Limb (tissue), 2 donors: ENCODE data around the gene LRRC47.

Experiments used
- DNase-seq, 2 donors: peaks; one replicate each; pipeline ENCODE4 v3.0.0-alpha.2; 2016; ENCODE audit errors: extremely low spot score in 2 of 2

The LRRC47 gene

GRCh38 chr1:3787349-3787715, 9.0 kb downstream of the LRRC47 start:
- DNase-seq: no peak

- DNase-seq: no peak
These were observed 9.6 kb downstream of the LRRC47 start for GRCh38 chr1:3786468-3787348.

DNA sequence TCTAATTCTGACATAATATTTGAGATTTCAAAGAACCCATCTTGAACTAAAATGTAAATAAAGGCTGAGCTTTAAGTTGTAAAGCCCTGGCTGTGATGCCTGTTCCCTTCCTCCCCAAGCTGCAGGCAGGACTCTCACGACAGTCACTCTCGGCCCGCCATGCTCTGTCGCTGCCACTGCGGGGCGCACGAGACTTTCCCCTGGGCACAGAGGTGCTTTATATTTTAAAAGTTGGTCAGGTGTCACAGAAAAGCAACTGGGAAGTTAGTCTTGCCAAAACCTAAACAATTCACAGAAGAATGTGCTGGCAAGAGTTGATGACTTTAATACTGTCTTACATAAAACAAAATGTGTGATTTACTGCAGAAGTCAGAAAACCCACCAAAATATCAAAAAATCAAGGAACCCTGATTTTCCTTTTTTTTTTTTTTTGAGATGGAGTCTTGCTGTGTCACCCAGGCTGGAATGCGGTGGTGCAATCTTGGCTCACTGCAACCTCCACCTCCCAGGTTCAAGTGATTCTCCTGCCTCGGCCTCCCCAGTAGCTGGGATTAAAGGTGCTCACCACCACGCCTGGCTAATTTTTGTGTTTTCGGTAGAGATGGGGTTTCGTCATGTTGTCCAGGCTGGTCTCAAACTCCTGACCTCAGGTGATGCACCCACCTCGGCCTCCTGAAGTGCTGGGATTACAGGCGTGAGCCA, 10.7 kb downstream of the LRRC47 start:
- no peak for DNase-seq

- no peak for DNase-seq
These were observed 11.3 kb downstream of the LRRC47 start for GRCh38 chr1:3785045-3785444.

- DNase-seq: no peak
These were observed 12.4 kb downstream of the LRRC47 start for GRCh38 chr1:3783651-3784474.

DNA sequence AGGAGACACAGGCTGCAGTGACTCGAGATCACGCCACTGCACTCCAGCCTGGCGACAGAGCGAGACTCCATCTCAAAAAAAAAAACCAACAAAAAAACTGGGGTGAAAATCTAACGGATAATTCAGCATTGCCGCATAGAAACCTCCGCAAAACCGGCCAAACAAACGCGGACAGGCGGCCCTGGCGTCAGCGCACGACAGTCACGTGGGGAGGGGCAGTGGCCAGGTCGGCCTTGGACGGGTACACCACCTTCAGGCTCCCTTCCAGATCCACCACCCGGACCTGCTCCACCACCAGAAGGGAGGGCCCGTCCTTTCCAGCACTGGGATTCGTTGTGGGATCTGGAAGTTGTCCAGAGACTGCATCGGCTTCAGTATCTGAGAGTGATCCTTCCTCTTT, 15.4 kb downstream of the LRRC47 start:
- DNase-seq: no peak

- DNase-seq: no peak
These were observed 16.3 kb downstream of the LRRC47 start for GRCh38 chr1:3779912-3780416.

DNA sequence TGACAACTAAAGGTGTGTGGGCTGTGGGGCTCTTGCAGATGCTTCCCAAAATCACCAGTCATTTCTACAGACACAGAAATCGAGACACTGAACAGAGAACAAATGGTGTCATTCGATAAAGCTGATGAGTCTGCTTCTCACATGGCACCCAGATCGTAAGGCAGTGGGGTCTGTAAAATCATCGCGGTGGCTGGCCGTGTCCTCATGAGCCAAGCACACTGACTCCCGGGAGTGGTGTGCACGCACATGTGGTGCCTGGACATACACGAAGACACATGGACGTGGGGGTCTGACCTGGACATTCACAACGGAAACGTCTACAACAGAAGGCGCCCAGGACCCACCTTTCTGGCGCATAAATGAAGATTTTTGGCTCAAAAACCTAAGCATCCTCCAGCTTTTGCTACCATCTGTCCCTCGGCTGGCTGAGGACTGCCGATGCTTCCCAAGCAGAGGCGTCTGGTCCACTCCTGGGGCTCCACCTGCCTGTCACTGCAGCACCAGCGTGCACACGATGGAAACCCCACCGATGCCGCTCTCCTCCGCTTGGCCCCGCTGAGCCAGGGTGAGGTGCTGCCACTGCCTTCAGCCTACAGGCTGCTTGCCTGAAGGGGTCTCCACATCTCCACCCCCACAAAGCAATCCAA, 16.9 kb downstream of the LRRC47 start:
- no peak for DNase-seq

GRCh38 chr1:3778590-3779264, 17.6 kb downstream of the LRRC47 start:
- DNase-seq: no peak

DNA sequence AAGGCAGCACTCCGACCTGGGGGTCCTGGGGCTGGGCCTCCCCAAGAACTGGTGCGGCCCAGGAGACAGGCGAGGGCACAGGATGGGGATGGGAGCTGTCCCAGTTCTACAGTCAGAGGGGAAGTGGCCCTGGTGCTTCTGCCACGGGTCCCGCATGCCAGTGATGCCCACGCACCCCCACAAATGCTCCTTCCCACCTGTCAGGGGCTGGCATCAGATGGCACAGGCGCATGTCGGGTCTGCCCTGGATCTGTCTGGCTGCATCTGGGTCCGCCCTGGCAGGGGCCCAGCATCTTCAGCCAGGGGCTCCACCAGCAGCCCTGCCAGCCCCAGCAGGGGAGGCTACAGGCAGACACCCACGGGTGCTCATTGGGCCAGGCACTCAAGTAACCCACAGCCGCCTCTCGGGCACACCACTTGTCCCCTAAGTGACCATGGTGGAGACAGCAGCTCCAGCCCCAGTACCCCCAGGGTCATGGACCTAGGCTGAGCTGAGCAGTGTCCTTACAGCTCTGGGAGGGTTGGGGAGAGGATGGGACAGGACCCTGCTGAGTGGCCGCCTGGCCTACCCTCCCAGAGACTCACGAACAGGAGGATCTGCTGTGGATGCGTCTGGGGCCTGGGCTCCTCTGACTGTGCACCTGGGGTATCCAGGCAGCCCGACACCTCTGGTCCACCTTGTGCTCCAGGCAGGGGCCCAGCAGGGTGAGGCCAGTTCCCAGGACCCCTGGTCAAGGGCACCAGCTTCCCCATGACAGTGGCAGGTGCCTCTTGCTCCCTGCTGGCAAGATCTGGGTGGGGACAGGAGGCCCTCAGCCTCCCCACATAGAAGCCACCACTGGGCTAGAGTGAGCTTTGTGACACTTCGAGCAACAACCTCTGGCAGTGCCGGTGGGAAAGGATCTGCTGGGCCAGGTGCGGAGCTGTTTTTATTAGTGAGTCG, 18.4 kb downstream of the LRRC47 start:
- no peak for DNase-seq

- no peak for DNase-seq
These were observed 19.2 kb downstream of the LRRC47 start for GRCh38 chr1:3777078-3777547.

DNA sequence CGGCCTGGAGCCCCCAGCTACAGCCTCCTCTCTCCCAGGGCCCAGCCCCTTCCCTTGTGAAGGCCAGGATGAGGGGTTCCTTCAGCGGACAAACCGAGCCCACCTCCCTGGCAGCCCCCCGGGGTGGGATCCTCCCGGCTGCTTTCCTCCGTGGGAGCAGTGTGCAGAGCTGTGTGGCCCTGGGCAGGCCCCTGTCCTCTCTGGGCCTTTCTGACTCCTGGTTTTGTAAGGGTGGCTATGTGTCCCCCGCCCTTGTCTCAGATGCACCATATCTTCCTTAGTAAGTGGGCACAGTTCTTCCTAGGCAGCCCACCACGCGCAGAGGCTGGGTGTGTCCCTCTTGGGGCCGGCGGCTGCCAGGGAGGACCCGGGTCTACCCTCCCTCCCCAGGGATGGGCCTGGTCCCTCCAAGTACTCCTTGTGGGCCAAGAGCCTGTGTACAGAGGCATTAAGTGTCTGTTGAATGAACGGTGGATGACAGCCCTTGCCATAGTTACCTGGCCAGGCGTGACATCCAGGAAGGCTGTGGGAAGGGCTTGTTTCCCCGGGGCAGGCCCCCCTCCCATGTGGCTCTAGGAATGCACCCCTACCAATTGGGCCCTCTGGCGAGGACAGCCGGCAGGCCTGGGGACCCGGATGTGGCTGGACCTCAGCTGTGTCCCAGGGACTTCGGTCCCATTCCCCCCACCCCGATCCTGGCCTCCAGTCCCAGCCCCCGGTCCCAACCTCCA, 19.9 kb downstream of the LRRC47 start:
- DNase-seq: no peak

DNA sequence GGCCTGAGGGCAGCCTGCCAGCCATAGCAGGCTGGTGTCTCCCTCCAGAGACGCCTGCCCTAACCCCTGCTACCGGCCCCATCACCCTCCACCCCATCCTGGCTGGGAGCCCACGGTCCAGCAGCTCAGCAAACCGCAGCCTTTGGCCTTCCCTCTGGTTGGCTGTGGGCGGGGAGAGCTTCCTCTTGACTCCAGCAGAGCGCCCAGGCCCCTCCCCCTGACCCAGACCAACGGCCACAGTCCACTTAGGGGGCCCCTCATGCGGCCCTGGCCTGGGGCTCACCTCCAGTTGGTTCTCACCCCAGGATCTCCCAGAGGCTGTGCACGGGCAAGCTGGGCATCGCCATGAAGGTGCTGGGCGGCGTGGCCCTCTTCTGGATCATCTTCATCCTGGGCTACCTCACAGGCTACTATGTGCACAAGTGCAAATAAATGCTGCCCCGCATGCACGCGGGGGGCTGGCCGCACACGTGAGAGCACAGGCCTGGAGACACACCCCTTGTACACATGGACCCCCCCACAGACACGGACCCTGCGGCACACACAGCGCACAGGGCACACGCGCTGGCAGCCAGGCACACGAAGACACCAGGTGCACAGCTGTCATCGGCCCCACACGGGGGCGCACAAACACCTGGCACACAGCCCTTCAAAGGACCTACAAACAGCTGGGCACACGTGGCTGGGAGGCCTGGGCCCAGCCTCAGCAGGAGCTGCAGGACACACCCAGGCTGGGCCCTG, 20.6 kb downstream of the LRRC47 start:
- peak in 1 of 2 donors; percentile 60 for DNase-seq

DNA sequence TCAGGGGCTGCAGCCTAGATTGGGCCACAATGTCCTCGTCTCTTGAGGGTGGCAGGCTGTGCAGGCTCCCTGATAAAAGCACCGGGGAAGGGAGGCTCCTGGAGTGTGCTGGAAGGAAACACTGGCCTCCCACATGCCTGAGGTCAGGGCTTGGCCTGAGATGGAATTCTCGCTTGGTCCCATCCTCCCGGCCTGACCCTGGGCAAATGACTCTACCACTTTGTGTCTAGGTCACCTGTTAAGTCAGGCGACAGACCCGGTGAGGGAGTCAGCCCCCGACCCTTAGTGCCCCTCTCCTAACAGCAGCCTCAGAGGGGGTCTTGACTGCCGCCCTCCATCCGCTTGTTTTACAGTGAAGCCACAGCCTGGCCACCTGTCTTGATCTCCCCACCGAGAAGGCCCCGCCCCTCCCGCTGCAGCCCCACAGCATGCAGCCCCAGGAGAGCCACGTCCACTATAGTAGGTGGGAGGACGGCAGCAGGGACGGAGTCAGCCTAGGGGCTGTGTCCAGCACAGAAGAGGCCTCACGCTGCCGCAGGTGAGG, 21.3 kb downstream of the LRRC47 start:
- no peak for DNase-seq

DNA sequence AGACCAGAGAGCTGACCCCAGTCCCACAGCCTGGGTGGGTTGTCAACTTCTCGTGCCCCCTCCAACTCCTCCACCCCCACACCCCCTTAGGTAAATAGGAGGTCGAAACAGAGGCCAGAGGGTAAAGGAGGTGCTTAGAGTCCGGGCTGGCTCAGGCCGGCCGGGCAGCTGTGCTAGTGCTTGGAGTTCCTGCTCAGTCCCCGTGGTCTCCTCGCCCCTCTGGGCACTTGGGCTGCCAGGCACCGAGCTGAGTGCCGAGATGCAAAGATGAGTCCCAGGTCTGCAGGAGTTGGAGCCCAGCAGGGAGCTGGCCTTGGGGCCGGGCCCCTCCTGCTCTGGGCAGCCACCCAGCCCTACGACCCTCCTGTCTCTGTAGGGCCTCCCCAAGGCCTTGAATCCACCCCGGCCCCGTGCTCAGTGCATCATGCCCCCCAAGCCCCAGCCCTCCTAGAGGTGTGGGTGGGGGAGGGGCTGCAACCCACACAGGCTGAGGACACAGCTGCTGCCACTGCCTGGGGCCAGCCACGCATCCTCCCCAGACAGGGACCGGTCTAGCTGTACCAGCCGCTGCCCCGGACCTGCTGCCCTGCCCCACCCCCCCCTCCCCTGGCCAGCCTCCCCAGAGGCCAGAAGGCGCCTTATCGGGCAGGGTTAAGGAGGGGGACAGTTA, 21.9 kb downstream of the LRRC47 start:
- DNase-seq: no peak

DNA sequence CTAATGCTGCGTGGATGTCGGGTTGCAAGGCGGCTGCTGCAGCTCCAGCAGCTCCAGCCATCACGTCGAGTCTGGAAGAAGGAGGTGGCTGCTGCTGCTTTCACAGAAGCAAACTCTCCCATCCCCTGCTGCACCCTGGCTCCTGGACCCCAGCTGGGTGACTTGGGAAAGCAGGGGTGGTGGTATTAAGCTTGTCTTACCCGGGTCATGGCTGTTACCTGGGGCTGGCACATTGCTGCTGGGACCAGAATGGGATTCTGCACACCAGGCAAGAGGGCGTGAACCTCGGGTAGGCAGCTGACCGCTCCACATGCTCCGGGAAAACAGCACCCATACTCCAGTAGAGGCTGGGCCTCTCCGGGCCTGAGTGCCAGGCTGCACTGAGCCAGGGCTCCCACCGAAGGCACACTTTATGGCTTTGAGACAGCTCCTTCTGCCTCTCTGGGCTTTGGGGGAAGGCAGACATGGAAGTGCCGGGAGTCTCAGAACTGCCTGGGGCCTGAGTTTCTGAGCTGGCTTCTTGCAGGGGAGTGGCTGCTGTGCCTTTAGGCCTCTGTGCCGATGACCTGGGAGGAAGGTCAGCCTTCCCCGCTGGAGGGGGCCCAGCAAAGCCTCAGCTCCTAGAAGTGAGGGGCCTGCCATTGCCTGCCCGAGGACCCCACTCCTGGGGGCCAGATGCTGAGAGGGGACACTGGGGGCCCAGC, 22.6 kb downstream of the LRRC47 start:
- DNase-seq: no peak
